Activated B cell treated with CpG ODN at 0.5 μM for 24 hours (primary cell): ENCODE data around the gene OR52E5. TPM values are rescaled to one million over a fixed set of nuclear protein-coding genes. Genes with fewer than 3 reads are reported as not detected.

Experiments
- ATAC-seq: fragments of 200-7000 bp; cut with Tn5 transposase; one replicate; pipeline ENCODE4 v1.10.0; 2021; ENCODE audit warnings: low read depth, mild to moderate bottlenecking, moderate library complexity
- CTCF ChIA-PET: fragments of 350-600 bp; sonication (Branson Sonifier 250); formaldehyde crosslinking; loops from one replicate; lab custom pipeline; 2021; ENCODE audit warnings: antibody characterized with exemption; lab: Charles Lee
- POLR2A ChIA-PET: fragments of 350-600 bp; sonication (Branson Sonifier 250); formaldehyde crosslinking; loops from one replicate; lab custom pipeline; 2021; ENCODE audit warnings: antibody characterized with exemption; lab: Charles Lee
- DNase-seq: peaks from one replicate; pipeline ENCODE4 v3.0.0; 2022
- H3K27ac Mint-ChIP-seq: one replicate; pipeline ENCODE4 v1.8.0; 2020; ENCODE audit warnings: mixed read lengths
- H3K27me3 Mint-ChIP-seq: one replicate; pipeline ENCODE4 v1.8.0; 2021; ENCODE audit warnings: mixed read lengths
- H3K36me3 Mint-ChIP-seq: one replicate; pipeline ENCODE4 v1.8.0; 2021; ENCODE audit warnings: low read depth, mixed read lengths
- H3K4me1 Mint-ChIP-seq: one replicate; pipeline ENCODE4 v1.8.0; 2021; ENCODE audit warnings: mixed read lengths
- H3K4me3 Mint-ChIP-seq: one replicate; pipeline ENCODE4 v1.8.0; 2020; ENCODE audit warnings: mild to moderate bottlenecking, mixed read lengths
- H3K9me3 Mint-ChIP-seq: one replicate; pipeline ENCODE4 v1.8.0; 2020; ENCODE audit warnings: mixed read lengths
- CTCF ChIP-seq: fragments of 200-600 bp; IDR thresholded peaks from one replicate; pipeline ENCODE4 v1.8.0; 2022; ENCODE audit warnings: antibody characterized with exemption, mild to moderate bottlenecking
- intact Hi-C: fragments of 100-400 bp; cut with micrococcal nuclease; formaldehyde crosslinking; loops from one replicate; pipeline ENCODE4 v1.15.1; 2024
- total RNA-seq: library from RNA; stranded (reverse); gene quantifications from 2 replicates; pipeline ENCODE4 v1.2.3, GENCODE V29; 2022

OR52E5 gene
- total RNA-seq, 1 donor from 2014 or later, result not detected

GRCh38 chr11:5865826-5866225 is 27.2 kb upstream of the OR52E5 start:
- ATAC-seq, result no peak
- intact Hi-C loops, result no loop called here
- no peak for TF ChIP-seq CTCF
- Mint-ChIP-seq H3K27ac (no peak overlapping the region), H3K36me3 (no peaks in the 10 kb centered on the region), H3K27me3 (peaks cover 3% of the 10 kb centered on the region), H3K9me3 (peaks cover 7% of the 10 kb centered on the region), H3K4me1 (no peaks in the 10 kb centered on the region), H3K4me3 (no peak overlapping the region)
- CTCF ChIA-PET, result no interaction called here
- POLR2A ChIA-PET, result no interaction called here
- DNase-seq, result no peak

GRCh38 chr11:5878564-5878963 is 14.4 kb upstream of the OR52E5 start:
- H3K4me3 Mint-ChIP-seq, result no peak overlapping the region

GRCh38 chr11:5880329-5880728 is 12.7 kb upstream of the OR52E5 start, which contains the start of gene OR52E4:
Gene OR52E4, plus strand, starts transcription at chr11:5880629. Its CDS starts 3,664 bp downstream, at chr11:5884293.
- ATAC-seq (no peak), DNase-seq (no peak)
- CTCF ChIA-PET, result no interaction called here
- POLR2A ChIA-PET, result no interaction called here
- Mint-ChIP-seq H3K27ac (no peak within 1 kb of the TSS), H3K27me3 (no peaks in the 10 kb centered on the region), H3K36me3 (no peaks in the 10 kb centered on the region), H3K4me3 (no peak within 1 kb of the TSS), H3K9me3 (no peaks in the 10 kb centered on the region), H3K4me1 (no peaks in the 10 kb centered on the region)
- intact Hi-C loops, result no loop called here
- no peak for TF ChIP-seq CTCF

More at GRCh38 chr11:5878564-5878963, 14.4 kb upstream of the OR52E5 start:
- intact Hi-C loops, result no loop called here
- Mint-ChIP-seq H3K9me3 (no peaks in the 10 kb centered on the region), H3K36me3 (no peaks in the 10 kb centered on the region), H3K27ac (no peak overlapping the region), H3K27me3 (no peaks in the 10 kb centered on the region), H3K4me1 (no peaks in the 10 kb centered on the region)
- DNase-seq, result no peak
- no peak for TF ChIP-seq CTCF
- ChIA-PET CTCF (no interaction called here), POLR2A (no interaction called here)
- ATAC-seq, result no peak

GRCh38 chr11:5881756-5882155 is 11.3 kb upstream of the OR52E5 start:
- ATAC-seq (no peak), DNase-seq (no peak)
- Mint-ChIP-seq H3K4me1 (no peaks in the 10 kb centered on the region), H3K27ac (no peak overlapping the region), H3K27me3 (no peaks in the 10 kb centered on the region), H3K9me3 (no peaks in the 10 kb centered on the region), H3K36me3 (no peaks in the 10 kb centered on the region), H3K4me3 (no peak overlapping the region)
- ChIA-PET POLR2A (no interaction called here), CTCF (interaction anchor here (2.2 kb wide), 1 partner anchor 9 kb away, joined by 6 read pairs; no protein-coding TSS in a partner anchor)
- TF ChIP-seq CTCF, result no peak
- intact Hi-C loops, result no loop called here

GRCh38 chr11:5887172-5887571 is 5.8 kb upstream of the OR52E5 start:
- Mint-ChIP-seq H3K4me1 (no peaks in the 10 kb centered on the region), H3K27me3 (no peaks in the 10 kb centered on the region), H3K36me3 (no peaks in the 10 kb centered on the region), H3K27ac (no peak overlapping the region), H3K4me3 (no peak overlapping the region), H3K9me3 (no peaks in the 10 kb centered on the region)
- intact Hi-C loops, result no loop called here
- TF ChIP-seq CTCF, result no peak
- ATAC-seq (no peak), DNase-seq (no peak)
- ChIA-PET POLR2A (no interaction called here), CTCF (no interaction called here)
